ENCODE data around the gene FGD2. TPM values are rescaled to one million over a fixed set of nuclear protein-coding genes. Genes with fewer than 3 reads are reported as not detected.

FGD2 gene
- total RNA-seq, 1 donor from 2014 or later: under 0.01 TPM

DNA sequence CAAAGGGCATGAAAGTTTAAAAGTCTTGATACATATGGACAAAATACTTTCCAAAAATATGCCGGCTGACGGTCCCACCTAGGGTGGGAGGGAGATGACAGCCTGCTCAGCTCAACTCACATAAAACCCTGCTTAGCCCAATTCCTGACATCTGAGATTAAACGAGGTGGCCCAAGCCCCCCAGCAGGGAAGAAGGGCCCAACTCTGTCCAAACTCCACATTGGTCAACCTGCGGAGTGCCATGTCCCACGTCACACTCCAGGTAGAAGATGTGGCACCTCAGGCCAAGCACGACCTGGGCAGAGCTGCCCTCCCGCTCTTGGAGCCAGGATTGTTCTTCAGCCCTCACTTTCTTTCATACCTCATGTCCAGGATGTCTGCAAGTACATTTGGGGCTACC is 48.2 kb downstream of the FGD2 start:
- no peak overlapping the region for H3K4me3 ChIP-seq (ENCODE audit: low read depth, low read length)
- TF ChIP-seq, protein P1, sequence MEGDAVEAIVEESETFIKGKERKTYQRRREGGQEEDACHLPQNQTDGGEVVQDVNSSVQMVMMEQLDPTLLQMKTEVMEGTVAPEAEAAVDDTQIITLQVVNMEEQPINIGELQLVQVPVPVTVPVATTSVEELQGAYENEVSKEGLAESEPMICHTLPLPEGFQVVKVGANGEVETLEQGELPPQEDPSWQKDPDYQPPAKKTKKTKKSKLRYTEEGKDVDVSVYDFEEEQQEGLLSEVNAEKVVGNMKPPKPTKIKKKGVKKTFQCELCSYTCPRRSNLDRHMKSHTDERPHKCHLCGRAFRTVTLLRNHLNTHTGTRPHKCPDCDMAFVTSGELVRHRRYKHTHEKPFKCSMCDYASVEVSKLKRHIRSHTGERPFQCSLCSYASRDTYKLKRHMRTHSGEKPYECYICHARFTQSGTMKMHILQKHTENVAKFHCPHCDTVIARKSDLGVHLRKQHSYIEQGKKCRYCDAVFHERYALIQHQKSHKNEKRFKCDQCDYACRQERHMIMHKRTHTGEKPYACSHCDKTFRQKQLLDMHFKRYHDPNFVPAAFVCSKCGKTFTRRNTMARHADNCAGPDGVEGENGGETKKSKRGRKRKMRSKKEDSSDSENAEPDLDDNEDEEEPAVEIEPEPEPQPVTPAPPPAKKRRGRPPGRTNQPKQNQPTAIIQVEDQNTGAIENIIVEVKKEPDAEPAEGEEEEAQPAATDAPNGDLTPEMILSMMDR (IDR thresholded peaks at IDR 0.05; ENCODE audit: insufficient read depth, low read length, severe bottlenecking): no peak
- no peaks in the 10 kb centered on the region for H3K36me3 ChIP-seq (ENCODE audit: control insufficient read depth, insufficient read depth, low read length)
- H3K27me3 ChIP-seq (ENCODE audit: control insufficient read depth, insufficient read depth, low read length): no peaks in the 10 kb centered on the region
- FAIRE-seq (no peak), DNase-seq (ENCODE audit: low read depth) (no peak)

DNA sequence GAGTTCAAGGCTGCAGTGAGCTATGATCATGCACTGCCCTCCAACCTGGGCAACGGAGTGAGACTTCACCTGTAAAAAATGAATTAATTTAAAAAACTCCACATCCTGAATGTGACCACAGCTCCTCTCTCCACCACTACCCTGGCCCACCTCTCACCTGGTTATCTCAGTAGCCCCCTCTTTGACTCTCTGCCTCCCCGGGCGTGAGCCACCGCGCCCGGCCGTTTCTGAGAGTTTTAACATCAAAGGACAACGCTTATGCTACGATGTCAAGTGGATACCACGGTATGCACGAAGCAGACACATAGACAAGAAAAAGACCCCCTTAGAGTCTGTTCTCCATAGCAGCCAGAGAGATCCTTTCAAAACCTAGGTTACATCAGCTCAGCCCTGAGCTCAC is 48.7 kb downstream of the FGD2 start:
- Histone ChIP-seq H3K4me3 (ENCODE audit: low read depth, low read length) (no peak overlapping the region), H3K27me3 (ENCODE audit: control insufficient read depth, insufficient read depth, low read length) (no peaks in the 10 kb centered on the region), H3K36me3 (ENCODE audit: control insufficient read depth, insufficient read depth, low read length) (no peaks in the 10 kb centered on the region)
- TF ChIP-seq, protein P1 (IDR thresholded peaks at IDR 0.05; ENCODE audit: insufficient read depth, low read length, severe bottlenecking): no peak
- FAIRE-seq: no peak
- DNase-seq (ENCODE audit: low read depth): no peak

DNA sequence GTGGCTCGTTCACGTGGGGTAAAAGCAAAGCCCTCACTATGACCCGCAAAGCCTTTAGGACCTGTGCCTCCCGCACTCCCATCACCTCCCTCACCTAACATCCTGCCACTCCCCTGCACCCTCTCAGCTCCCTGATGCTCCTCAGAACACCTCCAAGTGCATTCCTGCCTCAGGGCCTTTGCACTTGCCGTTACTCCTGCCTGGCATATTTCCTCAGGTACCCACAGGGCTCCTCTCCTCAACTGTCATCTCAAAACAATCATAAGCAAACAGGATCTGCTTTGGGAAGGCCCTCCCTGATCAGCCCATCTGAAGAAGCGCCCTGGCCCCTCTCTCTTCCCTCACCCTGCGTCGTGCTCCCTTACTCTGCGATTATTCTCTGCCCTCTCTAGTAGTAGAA is 49.1 kb downstream of the FGD2 start:
- FAIRE-seq: no peak
- Histone ChIP-seq H3K27me3 (ENCODE audit: control insufficient read depth, insufficient read depth, low read length) (no peaks in the 10 kb centered on the region), H3K36me3 (ENCODE audit: control insufficient read depth, insufficient read depth, low read length) (no peaks in the 10 kb centered on the region), H3K4me3 (ENCODE audit: low read depth, low read length) (no peak overlapping the region)
- DNase-seq (ENCODE audit: low read depth): no peak
- TF ChIP-seq, protein P1 (IDR thresholded peaks at IDR 0.05; ENCODE audit: insufficient read depth, low read length, severe bottlenecking): no peak

DNA sequence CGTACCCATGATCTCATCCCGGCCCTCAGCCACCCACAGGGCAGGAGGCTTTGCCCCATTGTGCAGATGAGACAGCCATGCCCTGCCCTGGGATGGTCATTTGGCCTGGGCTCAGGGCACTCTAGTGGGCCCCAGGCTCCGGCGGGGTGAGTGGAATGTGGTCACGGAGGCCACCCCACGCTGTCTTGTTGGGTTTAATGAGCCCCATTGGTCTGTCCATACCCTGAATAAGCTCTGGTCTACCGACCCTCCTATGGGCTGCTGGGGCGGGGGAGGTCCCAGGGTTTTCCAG is 50.6 kb downstream of the FGD2 start:
- Histone ChIP-seq H3K4me3 (ENCODE audit: low read depth, low read length) (no peak overlapping the region), H3K36me3 (ENCODE audit: control insufficient read depth, insufficient read depth, low read length) (no peaks in the 10 kb centered on the region), H3K27me3 (ENCODE audit: control insufficient read depth, insufficient read depth, low read length) (no peaks in the 10 kb centered on the region)
- FAIRE-seq (no peak), DNase-seq (ENCODE audit: low read depth) (peak; percentile 72)
- TF ChIP-seq, protein P1 (IDR thresholded peaks at IDR 0.05; ENCODE audit: insufficient read depth, low read length, severe bottlenecking): no peak

DNA sequence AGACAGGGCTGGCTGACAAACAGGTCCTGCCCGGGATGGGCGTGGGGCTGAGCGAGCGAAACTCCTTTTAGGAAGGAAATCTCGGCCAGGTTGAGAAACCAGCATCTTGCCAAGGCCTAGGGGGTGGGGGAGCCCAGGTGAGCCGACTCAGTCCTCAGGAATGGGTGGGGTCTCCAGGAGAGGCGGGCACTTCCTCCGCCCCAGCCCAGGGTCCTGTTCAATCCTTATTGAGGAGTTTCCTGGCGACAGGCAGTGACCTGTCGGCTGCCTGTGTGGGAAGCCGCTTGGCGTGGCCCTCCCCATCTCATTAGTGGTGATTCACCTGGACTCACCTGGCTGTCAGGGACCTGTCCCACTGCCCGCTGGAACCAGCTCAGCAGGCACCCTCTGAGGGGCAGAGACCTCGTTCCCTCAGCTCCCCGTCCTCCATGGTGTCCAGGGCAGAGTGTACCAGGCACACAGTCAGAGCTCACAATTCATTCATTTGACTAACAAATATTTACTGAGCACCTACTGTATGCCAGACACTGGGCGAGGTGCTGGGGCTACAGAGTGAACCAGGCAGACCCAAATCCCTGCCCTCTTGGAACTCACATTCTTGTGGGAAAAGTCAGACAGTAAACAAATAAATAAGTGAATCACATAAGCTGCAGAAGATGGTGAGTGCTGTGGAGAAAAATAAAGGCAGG is 51.1 kb downstream of the FGD2 start:
- TF ChIP-seq, protein P1 (IDR thresholded peaks at IDR 0.05; ENCODE audit: insufficient read depth, low read length, severe bottlenecking): no peak
- DNase-seq (ENCODE audit: low read depth) (peak; percentile 97), FAIRE-seq (peak; percentile 23)
- Histone ChIP-seq H3K4me3 (ENCODE audit: low read depth, low read length) (no peak overlapping the region), H3K27me3 (ENCODE audit: control insufficient read depth, insufficient read depth, low read length) (no peaks in the 10 kb centered on the region), H3K36me3 (ENCODE audit: control insufficient read depth, insufficient read depth, low read length) (no peaks in the 10 kb centered on the region)

DNA sequence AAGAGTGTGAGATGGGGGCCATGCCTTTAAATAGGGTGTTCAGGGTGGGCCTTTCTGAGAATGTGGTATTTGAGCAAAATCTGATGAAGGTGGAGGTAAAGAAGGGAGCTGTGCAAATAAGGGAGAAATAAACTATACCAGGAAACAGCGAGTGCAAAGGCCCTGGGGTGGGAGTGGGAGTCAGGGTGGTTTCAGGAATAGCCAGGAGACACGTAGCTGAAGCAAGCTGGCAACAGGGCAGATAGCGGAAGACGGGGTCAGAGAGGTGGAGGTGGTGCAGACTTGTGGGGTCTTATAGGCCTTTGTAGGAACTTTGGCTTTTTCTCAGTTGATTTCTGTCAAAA is 51.6 kb downstream of the FGD2 start:
- Histone ChIP-seq H3K4me3 (ENCODE audit: low read depth, low read length) (no peak overlapping the region), H3K36me3 (ENCODE audit: control insufficient read depth, insufficient read depth, low read length) (no peaks in the 10 kb centered on the region), H3K27me3 (ENCODE audit: control insufficient read depth, insufficient read depth, low read length) (no peaks in the 10 kb centered on the region)
- no peak for DNase-seq (ENCODE audit: low read depth)
- TF ChIP-seq, protein P1 (IDR thresholded peaks at IDR 0.05; ENCODE audit: insufficient read depth, low read length, severe bottlenecking): no peak
- FAIRE-seq: no peak

Data from bronchial epithelial cell (primary cell).